GM12878 (cell line): ENCODE data around the gene RAB37.

Experiments used
- HCFC1 ChIP-seq: fragments of 150-350 bp; IDR thresholded peaks from 2 replicates; pipeline ENCODE4 v1.6.1; 2014; ENCODE audit warnings: low read length
- RELB ChIP-seq: fragments of 450-650 bp; IDR thresholded peaks from 2 replicates; pipeline ENCODE4 v1.6.1; 2017; ENCODE audit warnings: low read depth, mild to moderate bottlenecking, moderate library complexity
- RUNX3 ChIP-seq: IDR thresholded peaks from 2 replicates; pipeline ENCODE4 v1.6.1; 2012; ENCODE audit warnings: low read length, inconsistent platforms
- SPI1 ChIP-seq: IDR thresholded peaks from 2 replicates; pipeline ENCODE4 v1.6.1; 2011; ENCODE audit warnings: low read depth, mild to moderate bottlenecking, low read length, moderate library complexity, borderline replicate concordance; ENCODE audit not compliant: insufficient read depth
- YY1 ChIP-seq: IDR thresholded peaks from 2 replicates; pipeline ENCODE4 v1.6.1; 2011; ENCODE audit warnings: low read depth, mild to moderate bottlenecking, low read length
- ZNF384 ChIP-seq: IDR thresholded peaks from 2 replicates; pipeline ENCODE4 v1.6.1; 2012; ENCODE audit warnings: low read depth, mild to moderate bottlenecking, low read length, improper control_type of control experiment, borderline replicate concordance
- ZSCAN29 ChIP-seq: fragments of 450-650 bp; IDR thresholded peaks from 2 replicates; pipeline ENCODE4 v1.6.1; 2017; ENCODE audit warnings: mild to moderate bottlenecking, moderate library complexity
- TF ChIP-seq, protein P1 (sequence below), 3 experiments: IDR thresholded peaks in 2 of 3; conservative IDR thresholded peaks in 1 of 3; 2 replicates each; pipeline ENCODE4 v1.5.1; 2011; ENCODE audit warnings: low read depth in 3 of 3, low read length in 3 of 3, mild to moderate bottlenecking in 3 of 3, control low read depth in 2 of 3, moderate library complexity in 2 of 3, inconsistent platforms in 1 of 3, mixed read lengths in 1 of 3; ENCODE audit not compliant: control insufficient read depth in 2 of 3, insufficient read depth in 1 of 3; ENCODE audit errors: extremely low read depth in 1 of 3

DNA sequence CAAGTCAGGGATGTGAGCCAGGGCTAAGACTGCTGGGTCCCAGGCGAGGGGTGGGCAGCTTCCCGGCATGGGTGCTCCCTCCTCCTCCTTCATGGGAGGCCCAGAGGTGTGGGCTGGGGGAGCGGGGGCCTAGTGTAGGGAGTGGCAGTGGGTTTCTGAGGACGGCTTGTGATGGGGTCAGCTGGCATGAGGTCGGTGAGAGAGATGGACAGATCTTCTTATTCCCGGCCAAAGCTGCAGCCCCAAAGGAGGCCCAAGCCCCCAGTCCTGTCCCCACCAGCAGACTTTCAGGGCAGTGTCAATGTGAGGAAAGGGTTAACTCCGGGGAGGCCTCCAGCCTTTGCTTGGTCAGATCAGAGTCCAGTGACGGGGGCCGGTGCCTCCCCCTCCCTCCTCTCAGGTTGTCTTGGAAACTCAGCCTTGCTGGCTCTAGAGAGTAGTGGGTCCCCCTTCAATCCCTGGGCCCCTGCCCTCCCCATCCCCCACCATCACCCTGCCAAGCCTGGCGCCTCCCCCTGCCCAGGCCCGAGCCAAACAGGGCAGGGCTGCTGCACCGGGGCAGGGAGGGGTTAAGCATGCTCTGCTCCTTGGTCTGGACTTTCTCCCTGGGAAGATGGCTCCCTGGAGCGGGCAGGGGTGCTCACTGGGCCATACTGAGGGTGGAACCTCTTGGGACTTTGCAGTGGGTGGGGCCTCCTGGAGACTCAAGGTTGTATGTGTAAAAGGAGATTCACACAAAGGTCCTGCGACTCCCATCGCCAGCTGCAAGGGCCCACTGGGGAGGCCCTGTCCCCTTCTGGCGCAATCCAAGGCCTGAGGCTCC lies 26.7 kb downstream of the RAB37 start:
- TF ChIP-seq YY1: no peak
- TF ChIP-seq RELB: no peak
- TF ChIP-seq HCFC1: no peak
- TF ChIP-seq ZNF384: no peak
- TF ChIP-seq SPI1: no peak
- TF ChIP-seq ZSCAN29: no peak
- no peak for TF ChIP-seq RUNX3
- TF ChIP-seq, protein P1, sequence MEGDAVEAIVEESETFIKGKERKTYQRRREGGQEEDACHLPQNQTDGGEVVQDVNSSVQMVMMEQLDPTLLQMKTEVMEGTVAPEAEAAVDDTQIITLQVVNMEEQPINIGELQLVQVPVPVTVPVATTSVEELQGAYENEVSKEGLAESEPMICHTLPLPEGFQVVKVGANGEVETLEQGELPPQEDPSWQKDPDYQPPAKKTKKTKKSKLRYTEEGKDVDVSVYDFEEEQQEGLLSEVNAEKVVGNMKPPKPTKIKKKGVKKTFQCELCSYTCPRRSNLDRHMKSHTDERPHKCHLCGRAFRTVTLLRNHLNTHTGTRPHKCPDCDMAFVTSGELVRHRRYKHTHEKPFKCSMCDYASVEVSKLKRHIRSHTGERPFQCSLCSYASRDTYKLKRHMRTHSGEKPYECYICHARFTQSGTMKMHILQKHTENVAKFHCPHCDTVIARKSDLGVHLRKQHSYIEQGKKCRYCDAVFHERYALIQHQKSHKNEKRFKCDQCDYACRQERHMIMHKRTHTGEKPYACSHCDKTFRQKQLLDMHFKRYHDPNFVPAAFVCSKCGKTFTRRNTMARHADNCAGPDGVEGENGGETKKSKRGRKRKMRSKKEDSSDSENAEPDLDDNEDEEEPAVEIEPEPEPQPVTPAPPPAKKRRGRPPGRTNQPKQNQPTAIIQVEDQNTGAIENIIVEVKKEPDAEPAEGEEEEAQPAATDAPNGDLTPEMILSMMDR (IDR thresholded peaks at IDR 0.05 in 2 of 3, conservative IDR thresholded peaks at IDR 0.05 in 1 of 3; ENCODE audit: control insufficient read depth in 2 of 3, extremely low read depth in 1 of 3, insufficient read depth in 1 of 3, low read depth in 3 of 3, low read length in 3 of 3): no peak
